Measurements from ENCODE around the gene GTF3C5.

GTF3C5 gene

GRCh38 chr9:133051966-133052539, 21.3 kb downstream of the GTF3C5 start:
- Histone ChIP-seq H2AFZ (ENCODE audit: low read depth, low read length, severe bottlenecking) (no peak overlapping the region), H3K27ac (ENCODE audit: low read depth, low read length) (no peak overlapping the region), H3K79me2 (ENCODE audit: insufficient read depth, low read length) (no peaks in the 10 kb centered on the region), H3K9ac (ENCODE audit: low read length) (no peak overlapping the region), H3F3A (ENCODE audit: insufficient read depth) (no peaks in the 10 kb centered on the region), H4K20me1 (ENCODE audit: low read depth, low read length) (no peaks in the 10 kb centered on the region), H3K36me3 (ENCODE audit: low read length) (no peaks in the 10 kb centered on the region), H3K4me2 (ENCODE audit: low read depth, low read length, poor library complexity, severe bottlenecking) (no peak overlapping the region), H3K9me3 (ENCODE audit: insufficient read depth, low read length) (no peaks in the 10 kb centered on the region), H3K27me3 (ENCODE audit: low read length) (no peaks in the 10 kb centered on the region), H3K4me3 (ENCODE audit: insufficient read depth, low read length, poor library complexity, severe bottlenecking) (no peak overlapping the region), H3K9me2 (replicated peaks; ENCODE audit: insufficient read depth, low read length) (no peaks in the 10 kb centered on the region)
- TF ChIP-seq EZH2phosphoT487 (conservative IDR thresholded peaks at IDR 0.05; ENCODE audit: low read length) (no peak), CTCF (IDR thresholded peaks at IDR 0.05; ENCODE audit: insufficient read depth, low read length, poor library complexity, severe bottlenecking) (no peak)

- Histone ChIP-seq H3K4me3 (ENCODE audit: insufficient read depth, low read length, poor library complexity, severe bottlenecking) (no peak overlapping the region), H3K9me2 (replicated peaks; ENCODE audit: insufficient read depth, low read length) (no peaks in the 10 kb centered on the region), H3K27ac (ENCODE audit: low read depth, low read length) (no peak overlapping the region), H4K20me1 (ENCODE audit: low read depth, low read length) (no peaks in the 10 kb centered on the region), H3K36me3 (ENCODE audit: low read length) (no peaks in the 10 kb centered on the region), H2AFZ (ENCODE audit: low read depth, low read length, severe bottlenecking) (no peak overlapping the region), H3K79me2 (ENCODE audit: insufficient read depth, low read length) (no peaks in the 10 kb centered on the region), H3K9me3 (ENCODE audit: insufficient read depth, low read length) (no peaks in the 10 kb centered on the region), H3K4me2 (ENCODE audit: low read depth, low read length, poor library complexity, severe bottlenecking) (no peak overlapping the region), H3K27me3 (ENCODE audit: low read length) (no peaks in the 10 kb centered on the region), H3F3A (ENCODE audit: insufficient read depth) (no peaks in the 10 kb centered on the region), H3K9ac (ENCODE audit: low read length) (no peak overlapping the region)
- TF ChIP-seq CTCF (IDR thresholded peaks at IDR 0.05; ENCODE audit: insufficient read depth, low read length, poor library complexity, severe bottlenecking) (no peak), EZH2phosphoT487 (conservative IDR thresholded peaks at IDR 0.05; ENCODE audit: low read length) (no peak)
These were observed 23.5 kb downstream of the GTF3C5 start for GRCh38 chr9:133054194-133054890.

- no peak overlapping the region for H3K27ac ChIP-seq (ENCODE audit: low read depth, low read length)
- no peak overlapping the region for H3K9ac ChIP-seq (ENCODE audit: low read length)
- TF ChIP-seq EZH2phosphoT487 (conservative IDR thresholded peaks at IDR 0.05; ENCODE audit: low read length) (no peak), CTCF (IDR thresholded peaks at IDR 0.05; ENCODE audit: insufficient read depth, low read length, poor library complexity, severe bottlenecking) (no peak)
- no peak overlapping the region for H3K4me2 ChIP-seq (ENCODE audit: low read depth, low read length, poor library complexity, severe bottlenecking)
- H3F3A ChIP-seq (ENCODE audit: insufficient read depth) = no peaks in the 10 kb centered on the region
- H3K9me3 ChIP-seq (ENCODE audit: insufficient read depth, low read length) = no peaks in the 10 kb centered on the region
- H3K9me2 ChIP-seq (replicated peaks; ENCODE audit: insufficient read depth, low read length) = no peaks in the 10 kb centered on the region
- H3K4me3 ChIP-seq (ENCODE audit: insufficient read depth, low read length, poor library complexity, severe bottlenecking) = no peak overlapping the region
- H3K27me3 ChIP-seq (ENCODE audit: low read length) = no peaks in the 10 kb centered on the region
- no peak overlapping the region for H2AFZ ChIP-seq (ENCODE audit: low read depth, low read length, severe bottlenecking)
- no peaks in the 10 kb centered on the region for H3K36me3 ChIP-seq (ENCODE audit: low read length)
- no peaks in the 10 kb centered on the region for H4K20me1 ChIP-seq (ENCODE audit: low read depth, low read length)
- H3K79me2 ChIP-seq (ENCODE audit: insufficient read depth, low read length) = no peaks in the 10 kb centered on the region
These were observed 24.2 kb downstream of the GTF3C5 start for GRCh38 chr9:133054966-133055365.

All from SU-DHL-6 (cell line).